ENCODE data around the gene OBSCN.

The OBSCN gene

GRCh38 chr1:228309326-228310067 lies 101.7 kb downstream of the OBSCN start:
- TF ChIP-seq SIN3A (IDR thresholded peaks at IDR 0.05; ENCODE audit: borderline replicate concordance, insufficient read depth, low read length), result no peak

- no peak for TF ChIP-seq SIN3A (IDR thresholded peaks at IDR 0.05; ENCODE audit: borderline replicate concordance, insufficient read depth, low read length)
- no peak for TF ChIP-seq REST (IDR thresholded peaks at IDR 0.05; ENCODE audit: insufficient read depth in 1 of 2, low read depth in 2 of 2, low read length in 2 of 2)
- TF ChIP-seq FOXP2 (optimal IDR thresholded peaks at IDR 0.05; ENCODE audit: borderline replicate concordance, extremely low read depth, extremely low read length, insufficient read depth), result no peak
- no peak for TF ChIP-seq TAF1 (IDR thresholded peaks at IDR 0.05; ENCODE audit: borderline replicate concordance, insufficient read depth, low read length)
- TF ChIP-seq POLR2AphosphoS5 (IDR thresholded peaks at IDR 0.05; ENCODE audit: low read depth, low read length), result no peak
These were observed 102.4 kb downstream of the OBSCN start for GRCh38 chr1:228310162-228310792.

- no peak for TF ChIP-seq POLR2AphosphoS5 (IDR thresholded peaks at IDR 0.05; ENCODE audit: low read depth, low read length)
- TF ChIP-seq TAF1 (IDR thresholded peaks at IDR 0.05; ENCODE audit: borderline replicate concordance, insufficient read depth, low read length), result no peak
- no peak for TF ChIP-seq FOXP2 (optimal IDR thresholded peaks at IDR 0.05; ENCODE audit: borderline replicate concordance, extremely low read depth, extremely low read length, insufficient read depth)
- TF ChIP-seq SIN3A (IDR thresholded peaks at IDR 0.05; ENCODE audit: borderline replicate concordance, insufficient read depth, low read length), result no peak
- TF ChIP-seq REST (IDR thresholded peaks at IDR 0.05; ENCODE audit: insufficient read depth in 1 of 2, low read depth in 2 of 2, low read length in 2 of 2), result no peak
These were observed 103.2 kb downstream of the OBSCN start for GRCh38 chr1:228311091-228311490.

GRCh38 chr1:228312136-228312764 lies 104.4 kb downstream of the OBSCN start:
- no peak for TF ChIP-seq FOXP2 (optimal IDR thresholded peaks at IDR 0.05; ENCODE audit: borderline replicate concordance, extremely low read depth, extremely low read length, insufficient read depth)
- TF ChIP-seq SIN3A (IDR thresholded peaks at IDR 0.05; ENCODE audit: borderline replicate concordance, insufficient read depth, low read length), result no peak
- no peak for TF ChIP-seq TAF1 (IDR thresholded peaks at IDR 0.05; ENCODE audit: borderline replicate concordance, insufficient read depth, low read length)
- TF ChIP-seq POLR2AphosphoS5 (IDR thresholded peaks at IDR 0.05; ENCODE audit: low read depth, low read length), result no peak
- TF ChIP-seq REST (IDR thresholded peaks at IDR 0.05; ENCODE audit: insufficient read depth in 1 of 2, low read depth in 2 of 2, low read length in 2 of 2), result no peak

- no peak for TF ChIP-seq POLR2AphosphoS5 (IDR thresholded peaks at IDR 0.05; ENCODE audit: low read depth, low read length)
- no peak for TF ChIP-seq SIN3A (IDR thresholded peaks at IDR 0.05; ENCODE audit: borderline replicate concordance, insufficient read depth, low read length)
- no peak for TF ChIP-seq FOXP2 (optimal IDR thresholded peaks at IDR 0.05; ENCODE audit: borderline replicate concordance, extremely low read depth, extremely low read length, insufficient read depth)
- TF ChIP-seq REST (IDR thresholded peaks at IDR 0.05; ENCODE audit: insufficient read depth in 1 of 2, low read depth in 2 of 2, low read length in 2 of 2), result no peak
These were observed 105.9 kb downstream of the OBSCN start for GRCh38 chr1:228313536-228314277.
